ENCODE data around the gene MTA1.

DNA sequence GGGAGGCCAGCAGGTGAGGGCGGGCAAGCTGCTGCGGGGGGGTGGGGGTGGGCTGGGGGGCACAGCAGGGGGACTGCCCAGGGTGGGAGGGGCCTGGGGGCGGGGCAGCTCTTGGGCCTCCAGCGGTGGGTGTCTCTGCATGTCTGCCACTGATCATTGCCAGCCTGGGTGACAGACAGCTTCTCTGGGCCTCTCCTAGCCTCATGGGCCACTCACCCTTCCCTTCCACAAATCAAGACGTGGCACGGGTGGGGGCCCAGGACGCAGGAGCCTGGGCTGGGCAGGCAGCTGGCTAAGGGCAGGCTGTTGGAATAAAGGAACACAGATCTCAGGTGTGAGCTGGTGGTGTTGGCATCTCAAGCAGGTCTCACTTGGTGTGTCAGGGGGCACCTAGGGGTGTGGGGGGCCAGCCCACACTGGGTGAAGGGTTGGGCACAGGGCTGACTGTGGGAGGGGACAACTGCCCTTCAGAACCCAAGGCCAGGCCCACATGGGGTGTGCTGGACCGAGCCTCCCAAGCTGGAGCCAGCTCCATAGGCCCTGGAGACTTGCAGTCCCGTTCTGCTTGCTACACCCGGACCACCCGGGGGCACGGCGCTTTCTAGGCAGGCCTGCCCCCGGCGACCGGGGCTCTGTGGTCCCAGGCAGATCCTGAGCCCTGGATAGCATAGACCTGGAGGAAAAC is 74.4 kb downstream of the MTA1 start:
- no peak for TF ChIP-seq EZH2phosphoT487 (IDR thresholded peaks at IDR 0.05; ENCODE audit: borderline replicate concordance, low read depth, low read length)
- TF ChIP-seq, protein P1, sequence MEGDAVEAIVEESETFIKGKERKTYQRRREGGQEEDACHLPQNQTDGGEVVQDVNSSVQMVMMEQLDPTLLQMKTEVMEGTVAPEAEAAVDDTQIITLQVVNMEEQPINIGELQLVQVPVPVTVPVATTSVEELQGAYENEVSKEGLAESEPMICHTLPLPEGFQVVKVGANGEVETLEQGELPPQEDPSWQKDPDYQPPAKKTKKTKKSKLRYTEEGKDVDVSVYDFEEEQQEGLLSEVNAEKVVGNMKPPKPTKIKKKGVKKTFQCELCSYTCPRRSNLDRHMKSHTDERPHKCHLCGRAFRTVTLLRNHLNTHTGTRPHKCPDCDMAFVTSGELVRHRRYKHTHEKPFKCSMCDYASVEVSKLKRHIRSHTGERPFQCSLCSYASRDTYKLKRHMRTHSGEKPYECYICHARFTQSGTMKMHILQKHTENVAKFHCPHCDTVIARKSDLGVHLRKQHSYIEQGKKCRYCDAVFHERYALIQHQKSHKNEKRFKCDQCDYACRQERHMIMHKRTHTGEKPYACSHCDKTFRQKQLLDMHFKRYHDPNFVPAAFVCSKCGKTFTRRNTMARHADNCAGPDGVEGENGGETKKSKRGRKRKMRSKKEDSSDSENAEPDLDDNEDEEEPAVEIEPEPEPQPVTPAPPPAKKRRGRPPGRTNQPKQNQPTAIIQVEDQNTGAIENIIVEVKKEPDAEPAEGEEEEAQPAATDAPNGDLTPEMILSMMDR (conservative IDR thresholded peaks at IDR 0.05; ENCODE audit: low read length), result no peak

Measured in OCI-LY7 (cell line).